GM23248 (cell line): ENCODE data around the gene CPNE9. TPM values are rescaled to one million over a fixed set of nuclear protein-coding genes. Genes with fewer than 3 reads are reported as not detected.

Source experiments
- DNase-seq: peaks from one replicate; pipeline ENCODE4 v3.0.0-alpha.2; 2015
- H2AFZ ChIP-seq: fragments of 200-600 bp; sonication (generic); 2 replicates; pipeline ENCODE4 v1.6.1; 2016; ENCODE audit warnings: antibody characterized with exemption
- H3F3A ChIP-seq: fragments of 200-600 bp; sonication (generic); 2 replicates; pipeline ENCODE4 v1.6.1; 2016; ENCODE audit warnings: mild to moderate bottlenecking, antibody characterized with exemption, mixed run types; ENCODE audit not compliant: insufficient read depth
- H3K27ac ChIP-seq: fragments of 200-600 bp; sonication (generic); 2 replicates; pipeline ENCODE4 v1.5.1; 2016; ENCODE audit warnings: mild to moderate bottlenecking
- H3K27me3 ChIP-seq: fragments of 200-600 bp; sonication (generic); replicated peaks from 2 replicates; pipeline ENCODE4 v1.6.1; 2016; ENCODE audit warnings: mild to moderate bottlenecking; ENCODE audit not compliant: insufficient read depth
- H3K36me3 ChIP-seq: fragments of 200-600 bp; sonication (generic); 2 replicates; pipeline ENCODE4 v1.6.1; 2016; ENCODE audit warnings: low read depth, mild to moderate bottlenecking
- H3K4me1 ChIP-seq: fragments of 200-600 bp; sonication (generic); 2 replicates; pipeline ENCODE4 v1.6.1; 2016; ENCODE audit warnings: mild to moderate bottlenecking; ENCODE audit not compliant: insufficient read depth
- H3K4me2 ChIP-seq: fragments of 200-600 bp; sonication (generic); one replicate; pipeline ENCODE4 v1.6.1; 2016; ENCODE audit warnings: mild to moderate bottlenecking; ENCODE audit not compliant: unreplicated experiment
- H3K4me3 ChIP-seq: fragments of 200-600 bp; sonication (generic); 2 replicates; pipeline ENCODE4 v1.5.1; 2016; ENCODE audit warnings: mild to moderate bottlenecking
- H3K79me2 ChIP-seq: fragments of 200-600 bp; sonication (generic); 2 replicates; pipeline ENCODE4 v1.6.1; 2016; ENCODE audit warnings: mild to moderate bottlenecking; ENCODE audit not compliant: insufficient read depth
- H3K9ac ChIP-seq: fragments of 200-600 bp; sonication (generic); 2 replicates; pipeline ENCODE4 v1.6.1; 2016; ENCODE audit warnings: mild to moderate bottlenecking
- H3K9me2 ChIP-seq: fragments of 200-600 bp; sonication (generic); 2 replicates; pipeline ENCODE4 v1.6.1; 2016; ENCODE audit warnings: mixed run types, mild to moderate bottlenecking, moderate library complexity; ENCODE audit not compliant: insufficient read depth
- H3K9me3 ChIP-seq: fragments of 200-600 bp; sonication (generic); one replicate; pipeline ENCODE4 v1.6.1; 2017; ENCODE audit warnings: low read depth
- H4K20me1 ChIP-seq: fragments of 200-600 bp; sonication (generic); 2 replicates; pipeline ENCODE4 v1.6.0; 2016; ENCODE audit not compliant: insufficient read depth
- EZH2 ChIP-seq: fragments of 200-600 bp; sonication (generic); IDR thresholded peaks from 2 replicates; pipeline ENCODE4 v1.6.1; 2018; ENCODE audit warnings: antibody characterized with exemption, mild to moderate bottlenecking; ENCODE audit not compliant: insufficient read depth, poor library complexity, severe bottlenecking
- EZH2phosphoT487 ChIP-seq: fragments of 200-600 bp; sonication (generic); IDR thresholded peaks from 2 replicates; pipeline ENCODE4 v1.6.1; 2018; ENCODE audit warnings: antibody characterized with exemption, moderate library complexity, mild to moderate bottlenecking, low read depth; ENCODE audit not compliant: insufficient read depth
- WGBS, 2 experiments: methylation state at CpG; one replicate each; pipeline ENCODE4 v1.1.6; 2015 to 2017; ENCODE audit warnings: low lambda C conversion rate in 2 of 2, low coverage in 1 of 2; ENCODE audit errors: missing lambda C conversion rate in 2 of 2; 5-methylcytosine and 5-hydroxymethylcytosine counted together
- in situ Hi-C: fragments of 300-500 bp; cut with MboI; formaldehyde crosslinking; loops from 2 replicates; pipeline ENCODE4 v1.15.0; 2020
- polyA plus RNA-seq: library from polyadenylated mRNA; unstranded; fragments of >200 nt; fragmentation: Nextera tagmentation; extraction: Ambion mirVana; gene quantifications from 2 replicates; pipeline ENCODE4 v1.2.1, GENCODE V29; 2016
- total RNA-seq: library from RNA; depleted of rRNA; stranded (reverse); fragments of >200 nt; shearing (Covaris generic); gene quantifications from 2 replicates; pipeline ENCODE4 v1.2.3, GENCODE V29; 2014; rRNA removed

Gene CPNE9
- total and polyA plus RNA-seq, 2 experiments from 2014 or later, result not detected

- no peaks in the 10 kb centered on the region for H4K20me1 ChIP-seq
- H3K9me3 ChIP-seq, result no peaks in the 10 kb centered on the region
- no peak overlapping the region for H3K4me3 ChIP-seq
- peak overlapping the region; percentile 16 for H3K4me2 ChIP-seq
- in situ Hi-C loops, result no loop called here
- peak overlapping the region; percentile 93 for H3K27ac ChIP-seq
- no peaks in the 10 kb centered on the region for H3K9me2 ChIP-seq
- peaks cover 38% of the 10 kb centered on the region for H3F3A ChIP-seq
- TF ChIP-seq EZH2phosphoT487 (no peak), EZH2 (no peak)
- peak; percentile 95 for DNase-seq
- H2AFZ ChIP-seq, result 0 out of 2 replicates have a peak overlapping the region, but pooled peaks have one; percentile 23
- H3K9ac ChIP-seq, result peak overlapping the region; percentile 67
- peaks cover 15% of the 10 kb centered on the region; the same call in 1 of the 2 replicates for H3K36me3 ChIP-seq
- H3K27me3 ChIP-seq, result no peaks in the 10 kb centered on the region
- no peaks in the 10 kb centered on the region for H3K79me2 ChIP-seq
- WGBS, 2 experiments, result 65 to 72% methylated on average over 5 of the region's 5 CpGs
- H3K4me1 ChIP-seq, result peaks cover 23% of the 10 kb centered on the region
Observed at GRCh38 chr3:9778143-9779074, 74.8 kb downstream of the CPNE9 start.

- H3F3A ChIP-seq, result peaks cover 38% of the 10 kb centered on the region
- in situ Hi-C loops, result no loop called here
- H3K27ac ChIP-seq, result peak overlapping the region; percentile 93
- H3K9me2 ChIP-seq, result no peaks in the 10 kb centered on the region
- peaks cover 15% of the 10 kb centered on the region; the same call in 1 of the 2 replicates for H3K36me3 ChIP-seq
- no peaks in the 10 kb centered on the region for H3K27me3 ChIP-seq
- H3K4me2 ChIP-seq, result no peak overlapping the region
- no peaks in the 10 kb centered on the region for H3K9me3 ChIP-seq
- peaks cover 23% of the 10 kb centered on the region for H3K4me1 ChIP-seq
- H2AFZ ChIP-seq, result no peak overlapping the region
- no peaks in the 10 kb centered on the region for H4K20me1 ChIP-seq
- no peak for TF ChIP-seq EZH2phosphoT487
- TF ChIP-seq EZH2, result no peak
- WGBS, 2 experiments, result 79 to 80% methylated on average over 5 to 6 of the region's 6 CpGs
- no peak overlapping the region for H3K4me3 ChIP-seq
- H3K79me2 ChIP-seq, result no peaks in the 10 kb centered on the region
- no peak for DNase-seq
- H3K9ac ChIP-seq, result peak overlapping the region; percentile 67
Observed at GRCh38 chr3:9779075-9779593, 75.5 kb downstream of the CPNE9 start.

Other genes starting within 250 kb of the CPNE9 start
- gene LHFPL4, start 150.0 kb upstream of the CPNE9 start, total RNA-seq, result not detected in 2 replicates
- gene LHFPL4, start 150.0 kb upstream of the CPNE9 start, polyA plus RNA-seq, result 0.19 and 0.23 TPM in 2 replicates
- 25.7 and 31.0 TPM in 2 replicates for gene MTMR14, start 54.3 kb upstream of the CPNE9 start, total RNA-seq
- gene MTMR14, start 54.3 kb upstream of the CPNE9 start, polyA plus RNA-seq, result 22.9 and 24.0 TPM in 2 replicates
- 16.3 and 18.3 TPM in 2 replicates for gene BRPF1, start 27.9 kb downstream of the CPNE9 start, total RNA-seq
- gene BRPF1, start 27.9 kb downstream of the CPNE9 start, polyA plus RNA-seq, result 7.3 and 10.4 TPM in 2 replicates
- 18.0 and 36.5 TPM in 2 replicates for gene OGG1, start 46.1 kb downstream of the CPNE9 start, total RNA-seq
- gene OGG1, start 46.1 kb downstream of the CPNE9 start, polyA plus RNA-seq, result 23.0 and 24.6 TPM in 2 replicates
- gene CAMK1, start 66.1 kb downstream of the CPNE9 start, total RNA-seq, result 26.9 and 30.6 TPM in 2 replicates
- gene CAMK1, start 66.1 kb downstream of the CPNE9 start, polyA plus RNA-seq, result 27.7 and 28.3 TPM in 2 replicates
- 131 and 135 TPM in 2 replicates for gene TADA3, start 88.6 kb downstream of the CPNE9 start, total RNA-seq
- gene TADA3, start 88.6 kb downstream of the CPNE9 start, polyA plus RNA-seq, result 85.1 and 87.7 TPM in 2 replicates
- gene ARPC4, start 89.2 kb downstream of the CPNE9 start, total RNA-seq, result 315 and 325 TPM in 2 replicates
- 182 and 190 TPM in 2 replicates for gene ARPC4, start 89.2 kb downstream of the CPNE9 start, polyA plus RNA-seq
- 30.3 and 31.1 TPM in 2 replicates for gene TTLL3, start 106.4 kb downstream of the CPNE9 start, total RNA-seq
- gene TTLL3, start 106.4 kb downstream of the CPNE9 start, polyA plus RNA-seq, result 20.1 and 26.9 TPM in 2 replicates
- 32.6 and 39.8 TPM in 2 replicates for gene RPUSD3, start 140.2 kb downstream of the CPNE9 start, total RNA-seq
- 37.4 and 38.3 TPM in 2 replicates for gene RPUSD3, start 140.2 kb downstream of the CPNE9 start, polyA plus RNA-seq
- gene CIDEC, start 176.4 kb downstream of the CPNE9 start, total RNA-seq, result not detected in 2 replicates
- not detected in 2 replicates for gene CIDEC, start 176.4 kb downstream of the CPNE9 start, polyA plus RNA-seq
- 32.9 and 35.7 TPM in 2 replicates for gene JAGN1, start 186.8 kb downstream of the CPNE9 start, total RNA-seq
- gene JAGN1, start 186.8 kb downstream of the CPNE9 start, polyA plus RNA-seq, result 45.3 and 46.8 TPM in 2 replicates
- gene IL17RE, start 199.0 kb downstream of the CPNE9 start, total RNA-seq, result 0.51 and 5.5 TPM in 2 replicates
- gene IL17RE, start 199.0 kb downstream of the CPNE9 start, polyA plus RNA-seq, result 0.24 and 0.27 TPM in 2 replicates
- gene IL17RC, start 213.3 kb downstream of the CPNE9 start, total RNA-seq, result 41.8 and 49.4 TPM in 2 replicates
- 20.5 and 25.3 TPM in 2 replicates for gene IL17RC, start 213.3 kb downstream of the CPNE9 start, polyA plus RNA-seq
- 18.2 and 29.5 TPM in 2 replicates for gene CRELD1, start 230.0 kb downstream of the CPNE9 start, total RNA-seq
- 19.2 and 19.9 TPM in 2 replicates for gene CRELD1, start 230.0 kb downstream of the CPNE9 start, polyA plus RNA-seq
- 2.9 and 7.5 TPM in 2 replicates for gene PRRT3, start 248.6 kb downstream of the CPNE9 start, total RNA-seq
- 4.3 and 4.5 TPM in 2 replicates for gene PRRT3, start 248.6 kb downstream of the CPNE9 start, polyA plus RNA-seq